ENCODE measurements around the gene TRAPPC3L.

TRAPPC3L gene

DNA sequence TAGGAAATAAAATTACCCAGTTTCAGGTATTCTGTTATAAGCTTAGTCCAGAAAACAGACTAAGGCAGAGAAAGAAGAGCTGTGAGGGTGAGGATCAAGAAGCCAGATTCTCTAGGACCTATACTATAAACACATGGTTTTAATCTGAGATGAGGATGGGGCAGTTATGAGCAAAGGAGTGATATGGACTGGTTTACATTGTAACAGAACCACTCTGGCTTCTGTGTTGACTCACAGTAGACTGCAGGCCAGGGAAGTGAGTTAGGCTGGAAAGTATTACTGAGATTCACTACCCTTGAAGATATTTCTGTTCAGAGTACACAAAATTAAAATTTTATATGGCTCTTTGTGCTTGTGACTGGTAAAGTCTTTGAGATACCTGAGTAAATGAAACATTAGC is 22.6 kb upstream of the TRAPPC3L start:
- H3K27ac ChIP-seq, result no peak overlapping the region
- TF ChIP-seq, protein P1, sequence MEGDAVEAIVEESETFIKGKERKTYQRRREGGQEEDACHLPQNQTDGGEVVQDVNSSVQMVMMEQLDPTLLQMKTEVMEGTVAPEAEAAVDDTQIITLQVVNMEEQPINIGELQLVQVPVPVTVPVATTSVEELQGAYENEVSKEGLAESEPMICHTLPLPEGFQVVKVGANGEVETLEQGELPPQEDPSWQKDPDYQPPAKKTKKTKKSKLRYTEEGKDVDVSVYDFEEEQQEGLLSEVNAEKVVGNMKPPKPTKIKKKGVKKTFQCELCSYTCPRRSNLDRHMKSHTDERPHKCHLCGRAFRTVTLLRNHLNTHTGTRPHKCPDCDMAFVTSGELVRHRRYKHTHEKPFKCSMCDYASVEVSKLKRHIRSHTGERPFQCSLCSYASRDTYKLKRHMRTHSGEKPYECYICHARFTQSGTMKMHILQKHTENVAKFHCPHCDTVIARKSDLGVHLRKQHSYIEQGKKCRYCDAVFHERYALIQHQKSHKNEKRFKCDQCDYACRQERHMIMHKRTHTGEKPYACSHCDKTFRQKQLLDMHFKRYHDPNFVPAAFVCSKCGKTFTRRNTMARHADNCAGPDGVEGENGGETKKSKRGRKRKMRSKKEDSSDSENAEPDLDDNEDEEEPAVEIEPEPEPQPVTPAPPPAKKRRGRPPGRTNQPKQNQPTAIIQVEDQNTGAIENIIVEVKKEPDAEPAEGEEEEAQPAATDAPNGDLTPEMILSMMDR (IDR thresholded peaks at IDR 0.05), result no peak
- no peak for TF ChIP-seq ZFX (IDR thresholded peaks at IDR 0.05; ENCODE audit: borderline replicate concordance)

DNA sequence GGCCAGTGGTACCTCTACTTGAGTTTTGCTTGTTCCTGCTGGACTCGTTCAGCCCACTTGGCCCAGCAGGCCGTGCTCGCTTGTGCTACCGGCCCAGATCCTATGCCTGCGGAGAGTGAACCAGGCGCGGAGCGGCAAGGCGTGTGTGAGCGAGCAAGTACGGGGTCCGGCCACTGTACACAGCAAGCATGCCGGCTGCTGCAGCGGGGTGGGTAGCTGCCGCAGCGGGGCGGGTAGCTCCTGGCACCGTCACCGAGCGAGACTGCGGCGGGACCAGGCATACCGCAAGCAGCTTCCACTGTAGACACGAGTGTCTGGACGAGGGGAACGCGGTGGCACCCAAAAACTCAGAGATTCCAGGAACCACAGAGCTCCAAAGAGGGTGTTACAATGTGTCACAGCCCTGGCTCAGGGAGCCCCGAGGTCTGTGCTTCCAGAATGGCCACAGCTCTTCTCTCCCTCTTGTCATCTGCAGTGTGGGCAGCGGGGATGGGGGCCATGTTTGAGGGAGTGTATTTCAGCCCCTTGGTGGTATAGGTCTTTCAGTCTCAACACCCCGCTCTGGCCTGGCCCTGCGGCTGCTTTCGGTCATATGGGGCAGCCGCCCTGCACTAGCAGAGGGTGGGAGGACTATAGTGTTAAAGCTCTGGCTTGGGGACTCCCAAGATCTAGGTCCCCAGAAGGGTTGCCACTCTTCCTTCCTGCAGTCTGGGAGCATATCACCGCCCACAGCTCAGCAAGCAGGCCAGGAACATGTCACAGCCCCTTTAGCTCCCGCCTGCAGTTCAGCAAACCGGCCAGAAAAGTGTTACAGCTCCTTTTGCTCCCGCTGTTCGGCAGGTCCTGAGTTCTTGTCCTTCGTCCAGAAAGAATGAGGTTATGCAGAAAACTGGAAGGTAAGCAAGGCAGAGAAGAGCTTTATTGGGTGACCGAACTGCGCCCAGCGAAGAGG is 19.7 kb upstream of the TRAPPC3L start:
- TF ChIP-seq, protein P1 (IDR thresholded peaks at IDR 0.05), result no peak
- no peak for TF ChIP-seq ZFX (IDR thresholded peaks at IDR 0.05; ENCODE audit: borderline replicate concordance)
- H3K27ac ChIP-seq, result no peak overlapping the region

DNA sequence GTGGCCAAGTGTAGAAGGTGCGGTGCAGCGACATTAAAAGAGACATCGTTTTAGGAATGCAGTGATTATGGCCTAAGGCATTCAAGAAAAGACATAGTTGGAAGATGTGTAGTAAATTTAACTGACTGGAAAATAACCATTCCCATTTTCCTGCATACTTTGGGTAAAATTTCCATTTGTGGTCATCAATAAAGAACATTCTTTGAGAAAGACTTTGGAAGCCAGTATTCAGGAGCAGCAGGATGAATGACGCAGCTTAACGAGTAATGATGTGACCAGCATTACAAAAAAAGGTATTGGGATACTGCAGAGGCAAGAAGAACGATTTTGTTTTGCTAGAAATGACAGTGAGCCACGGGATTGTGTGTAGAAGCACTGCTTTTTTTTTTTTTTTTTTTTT is 18.8 kb upstream of the TRAPPC3L start:
- H3K27ac ChIP-seq, result no peak overlapping the region
- TF ChIP-seq, protein P1 (IDR thresholded peaks at IDR 0.05), result no peak
- TF ChIP-seq ZFX (IDR thresholded peaks at IDR 0.05; ENCODE audit: borderline replicate concordance), result no peak

DNA sequence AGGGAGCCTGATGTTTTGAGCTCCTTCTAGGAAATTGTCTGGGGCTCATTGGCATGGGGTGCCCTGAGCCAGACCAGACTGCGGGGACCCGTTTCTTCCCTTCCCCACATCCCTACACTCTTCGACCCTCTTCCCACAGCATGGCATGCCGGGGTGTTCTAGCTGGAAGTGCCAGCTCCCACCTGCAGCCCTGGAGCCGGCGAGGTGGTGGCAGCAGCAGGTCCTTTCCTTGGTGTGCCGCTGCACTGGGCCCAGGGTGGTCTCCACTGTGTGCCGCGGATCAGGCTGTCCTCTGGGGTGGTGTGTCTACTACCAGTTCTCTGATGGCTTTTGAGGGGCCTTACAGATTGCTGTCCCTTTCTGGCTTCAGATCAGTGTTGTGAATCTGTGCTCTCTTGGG is 18.3 kb upstream of the TRAPPC3L start:
- TF ChIP-seq, protein P1 (IDR thresholded peaks at IDR 0.05), result no peak
- TF ChIP-seq ZFX (IDR thresholded peaks at IDR 0.05; ENCODE audit: borderline replicate concordance), result no peak
- H3K27ac ChIP-seq, result no peak overlapping the region

DNA sequence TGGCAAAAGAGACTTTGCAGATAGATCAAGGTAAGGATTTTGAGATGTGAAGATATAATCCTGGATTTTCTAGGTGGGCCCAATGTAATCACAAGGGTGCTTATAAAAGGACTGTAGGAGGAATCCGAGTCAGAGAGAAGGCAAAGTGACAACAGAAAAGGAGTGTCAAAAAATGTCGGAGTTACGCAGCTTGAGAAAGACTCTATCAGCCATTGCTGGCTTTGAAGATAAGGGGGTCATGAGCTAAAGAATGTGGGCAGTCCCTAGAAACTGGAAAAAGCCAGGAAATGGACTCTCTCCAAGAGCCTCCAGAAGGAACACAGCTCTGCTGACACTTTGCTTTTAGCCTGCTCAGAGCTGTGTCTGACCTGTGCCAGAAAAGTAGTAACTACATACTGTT is 17.1 kb upstream of the TRAPPC3L start:
- no peak for TF ChIP-seq ZFX (IDR thresholded peaks at IDR 0.05; ENCODE audit: borderline replicate concordance)
- TF ChIP-seq, protein P1 (IDR thresholded peaks at IDR 0.05), result no peak
- H3K27ac ChIP-seq, result no peak overlapping the region

DNA sequence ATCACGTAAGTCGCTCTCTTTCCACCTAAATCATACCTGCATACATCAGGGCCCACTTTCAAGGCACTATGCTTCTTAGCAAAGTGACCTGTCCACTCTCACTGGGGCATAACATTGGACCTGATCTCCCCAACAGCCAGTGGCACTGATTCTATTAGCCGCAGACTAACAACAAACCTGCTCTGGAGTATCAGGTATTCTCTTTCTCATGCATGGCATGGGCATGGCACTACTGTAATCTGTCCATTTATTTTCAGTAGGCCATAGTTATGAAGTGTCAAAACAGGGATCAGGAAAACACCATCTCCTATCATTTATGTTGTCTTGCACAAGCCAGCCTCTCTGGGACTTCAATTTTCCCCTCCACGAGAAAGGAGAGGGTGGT is 16.5 kb upstream of the TRAPPC3L start:
- no peak overlapping the region for H3K27ac ChIP-seq
- TF ChIP-seq, protein P1 (IDR thresholded peaks at IDR 0.05), result no peak
- TF ChIP-seq ZFX (IDR thresholded peaks at IDR 0.05; ENCODE audit: borderline replicate concordance), result no peak

DNA sequence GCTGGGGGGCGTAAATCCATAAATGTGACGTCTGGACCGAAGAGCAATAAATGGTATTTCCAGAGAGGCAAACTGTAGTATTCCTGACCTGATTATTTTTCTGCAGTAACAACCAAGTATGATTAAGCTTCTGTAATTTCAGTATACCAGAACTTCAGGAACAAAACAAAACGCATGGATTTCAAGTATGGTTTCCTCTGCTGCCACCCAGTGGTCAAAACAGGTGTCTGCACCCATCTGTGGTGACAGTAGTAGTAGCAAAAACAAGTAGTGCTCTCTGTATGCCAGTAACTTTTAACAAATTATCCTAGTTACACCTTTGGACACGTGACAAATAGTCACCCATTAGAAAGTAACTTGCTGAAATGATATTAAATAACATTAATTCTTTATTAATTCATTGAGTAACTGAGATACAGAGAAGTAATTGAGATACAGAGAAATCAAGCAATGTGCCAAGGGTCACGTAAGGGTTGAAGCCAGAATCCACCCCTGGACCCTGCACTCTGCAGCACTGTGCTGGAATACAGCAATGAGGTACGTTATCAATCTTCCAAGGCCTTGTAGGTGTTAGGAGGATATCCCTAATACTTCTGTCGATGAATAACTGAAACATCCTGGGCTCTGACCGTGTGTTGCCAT is 16.0 kb upstream of the TRAPPC3L start:
- TF ChIP-seq ZFX (IDR thresholded peaks at IDR 0.05; ENCODE audit: borderline replicate concordance), result no peak
- TF ChIP-seq, protein P1 (IDR thresholded peaks at IDR 0.05), result peak; percentile 93
- no peak overlapping the region for H3K27ac ChIP-seq
